Measurements from ENCODE around the gene C11orf21. TPM values are rescaled to one million over a fixed set of nuclear protein-coding genes. Genes with fewer than 3 reads are reported as not detected.

The C11orf21 gene
- total RNA-seq, 3 donors from 2014 or later, result 0.33 to 1.0 (median 0.96) TPM

GRCh38 chr11:2293984-2294925 lies 7.5 kb downstream of the C11orf21 start:
- DNase-seq (ENCODE audit: low spot score in 2 of 2), result no peak
- H3K36me3 ChIP-seq, result no peaks in the 10 kb centered on the region
- no peak overlapping the region for H3K27ac ChIP-seq
- TF ChIP-seq POLR2AphosphoS5 (IDR thresholded peaks at IDR 0.05) (no peak), CTCF (IDR thresholded peaks at IDR 0.05) (no peak), POLR2A (IDR thresholded peaks at IDR 0.05) (no peak)
- H3K4me3 ChIP-seq, result no peak overlapping the region
- no peaks in the 10 kb centered on the region for H3K9me3 ChIP-seq
- H3K4me1 ChIP-seq, result no peaks in the 10 kb centered on the region
- intact Hi-C loops (cut with DNase I; ENCODE audit: low total_unique reads), result no loop called here
- H3K27me3 ChIP-seq, result no peaks in the 10 kb centered on the region

GRCh38 chr11:2293531-2293971 lies 8.2 kb downstream of the C11orf21 start:
- DNase-seq (ENCODE audit: low spot score in 2 of 2), result peak in 1 of 2 donors; percentile 34
- intact Hi-C loops (cut with DNase I; ENCODE audit: low total_unique reads), result no loop called here
- TF ChIP-seq CTCF (IDR thresholded peaks at IDR 0.05), result no peak
- TF ChIP-seq POLR2A (IDR thresholded peaks at IDR 0.05), result no peak
- no peak for TF ChIP-seq POLR2AphosphoS5 (IDR thresholded peaks at IDR 0.05)

GRCh38 chr11:2290351-2290841 lies 11.3 kb downstream of the C11orf21 start:
- no peak overlapping the region for H3K4me3 ChIP-seq
- TF ChIP-seq CTCF (IDR thresholded peaks at IDR 0.05) (no peak), POLR2AphosphoS5 (IDR thresholded peaks at IDR 0.05) (no peak), POLR2A (IDR thresholded peaks at IDR 0.05) (no peak)
- no peaks in the 10 kb centered on the region for H3K4me1 ChIP-seq
- DNase-seq (ENCODE audit: low spot score in 2 of 2), result peak in 1 of 2 donors; percentile 44
- H3K9me3 ChIP-seq, result no peaks in the 10 kb centered on the region
- H3K27ac ChIP-seq, result no peak overlapping the region
- intact Hi-C loops (cut with DNase I; ENCODE audit: low total_unique reads), result no loop called here
- no peaks in the 10 kb centered on the region for H3K27me3 ChIP-seq
- no peaks in the 10 kb centered on the region for H3K36me3 ChIP-seq

More at GRCh38 chr11:2293531-2293971, 8.2 kb downstream of the C11orf21 start:
- no peak overlapping the region for H3K27ac ChIP-seq
- no peak overlapping the region for H3K4me3 ChIP-seq
- H3K4me1 ChIP-seq, result no peaks in the 10 kb centered on the region
- H3K27me3 ChIP-seq, result no peaks in the 10 kb centered on the region
- H3K9me3 ChIP-seq, result no peaks in the 10 kb centered on the region
- H3K36me3 ChIP-seq, result no peaks in the 10 kb centered on the region

DNA sequence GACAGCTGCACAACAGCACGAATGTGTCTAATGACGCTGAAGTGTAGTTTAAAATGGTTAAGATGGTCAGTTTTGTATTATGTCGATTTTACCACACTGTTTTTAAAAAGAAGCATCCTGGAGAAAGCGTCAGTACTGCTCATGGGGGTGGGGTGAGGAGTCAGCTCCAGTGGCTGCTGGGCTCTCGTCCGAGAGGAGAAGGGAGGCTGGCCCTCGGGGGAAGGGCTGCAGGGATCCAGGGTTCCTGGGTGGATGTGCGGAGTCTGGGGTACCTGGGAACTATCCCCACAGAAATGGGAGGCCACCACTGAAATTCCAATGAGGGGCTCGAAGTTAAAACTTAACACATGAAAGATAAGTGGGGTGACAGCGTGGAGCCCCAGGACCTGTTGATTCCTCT lies 11.9 kb downstream of the C11orf21 start:
- Histone ChIP-seq H3K9me3 (no peaks in the 10 kb centered on the region), H3K27ac (no peak overlapping the region), H3K27me3 (no peaks in the 10 kb centered on the region), H3K36me3 (no peaks in the 10 kb centered on the region), H3K4me1 (no peaks in the 10 kb centered on the region), H3K4me3 (no peak overlapping the region)
- TF ChIP-seq CTCF (IDR thresholded peaks at IDR 0.05), result no peak
- TF ChIP-seq POLR2A (IDR thresholded peaks at IDR 0.05), result no peak
- TF ChIP-seq POLR2AphosphoS5 (IDR thresholded peaks at IDR 0.05), result no peak
- DNase-seq (ENCODE audit: low spot score in 2 of 2), result no peak
- intact Hi-C loops (cut with DNase I; ENCODE audit: low total_unique reads), result no loop called here

DNA sequence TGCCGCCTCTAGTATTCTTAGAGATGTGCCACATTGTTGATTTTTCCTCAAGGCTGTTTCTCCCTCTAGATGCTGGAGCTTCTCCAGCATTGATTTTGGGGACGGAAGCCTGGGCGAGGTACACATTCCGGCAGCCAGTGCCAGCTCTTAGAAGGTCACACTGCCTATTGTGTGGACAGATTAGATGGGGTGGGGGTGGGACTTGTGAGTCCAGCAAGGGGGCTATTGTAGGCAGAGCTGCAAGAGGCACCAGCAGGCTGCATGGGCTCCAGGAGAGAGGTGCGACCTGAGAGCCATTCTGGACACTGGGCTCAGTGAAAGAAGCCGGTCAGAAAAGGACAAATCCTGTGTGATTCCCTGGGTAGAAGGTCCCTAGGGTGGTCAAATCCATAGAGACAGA lies 12.4 kb downstream of the C11orf21 start:
- Histone ChIP-seq H3K4me3 (no peak overlapping the region), H3K36me3 (no peaks in the 10 kb centered on the region), H3K27me3 (no peaks in the 10 kb centered on the region), H3K4me1 (no peaks in the 10 kb centered on the region), H3K27ac (no peak overlapping the region), H3K9me3 (no peaks in the 10 kb centered on the region)
- DNase-seq (ENCODE audit: low spot score in 2 of 2), result peak in 1 of 2 donors; percentile 31
- TF ChIP-seq POLR2AphosphoS5 (IDR thresholded peaks at IDR 0.05), result no peak
- intact Hi-C loops (cut with DNase I; ENCODE audit: low total_unique reads), result no loop called here
